GM19397 (cell line): ENCODE data around the gene SNX13.

Experiments used
- ATAC-seq: cut with Tn5 transposase; IDR thresholded peaks from one replicate; pipeline ENCODE4 v1.9.1; 2021; ENCODE audit warnings: mild to moderate bottlenecking, moderate library complexity; ENCODE audit not compliant: unreplicated experiment

Gene SNX13

GRCh38 chr7:17786314-17786852 lies 153.9 kb downstream of the SNX13 start:
- no peak for ATAC-seq

GRCh38 chr7:17782216-17782549 lies 158.1 kb downstream of the SNX13 start:
- no peak for ATAC-seq

DNA sequence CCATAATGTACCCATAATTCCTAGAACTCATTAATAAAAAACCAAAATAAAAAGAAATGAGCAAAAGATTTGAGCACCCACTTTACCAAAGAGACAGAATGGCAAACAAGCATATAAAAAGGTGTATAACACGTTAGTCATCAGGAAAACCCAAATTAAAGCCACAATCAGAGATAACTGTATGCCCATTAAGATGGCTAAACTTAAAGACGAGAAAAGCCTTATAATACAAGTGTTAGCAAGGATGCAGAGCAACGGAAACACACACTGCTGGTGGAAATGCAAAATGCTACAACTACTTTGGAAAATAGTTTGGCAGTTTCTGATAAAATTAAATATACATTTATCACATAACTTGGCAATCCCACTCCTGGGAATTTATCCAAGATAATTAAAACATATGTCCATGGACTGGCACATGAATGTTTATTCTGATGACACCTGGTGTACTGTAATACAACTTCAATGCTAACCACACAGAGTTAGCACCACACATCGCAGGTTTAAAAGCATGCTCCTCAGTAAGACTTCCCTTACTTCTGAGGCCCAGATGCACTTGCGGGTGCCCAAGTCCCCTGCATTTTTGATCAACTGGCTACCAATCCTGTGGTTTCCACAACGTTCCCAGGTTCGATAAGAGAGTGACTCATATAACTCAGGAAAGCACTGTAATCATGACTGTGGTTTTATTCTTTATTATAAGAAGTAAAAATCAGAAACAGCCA lies 158.6 kb downstream of the SNX13 start:
- no peak for ATAC-seq

GRCh38 chr7:17779381-17779780 lies 160.9 kb downstream of the SNX13 start:
- no peak for ATAC-seq

DNA sequence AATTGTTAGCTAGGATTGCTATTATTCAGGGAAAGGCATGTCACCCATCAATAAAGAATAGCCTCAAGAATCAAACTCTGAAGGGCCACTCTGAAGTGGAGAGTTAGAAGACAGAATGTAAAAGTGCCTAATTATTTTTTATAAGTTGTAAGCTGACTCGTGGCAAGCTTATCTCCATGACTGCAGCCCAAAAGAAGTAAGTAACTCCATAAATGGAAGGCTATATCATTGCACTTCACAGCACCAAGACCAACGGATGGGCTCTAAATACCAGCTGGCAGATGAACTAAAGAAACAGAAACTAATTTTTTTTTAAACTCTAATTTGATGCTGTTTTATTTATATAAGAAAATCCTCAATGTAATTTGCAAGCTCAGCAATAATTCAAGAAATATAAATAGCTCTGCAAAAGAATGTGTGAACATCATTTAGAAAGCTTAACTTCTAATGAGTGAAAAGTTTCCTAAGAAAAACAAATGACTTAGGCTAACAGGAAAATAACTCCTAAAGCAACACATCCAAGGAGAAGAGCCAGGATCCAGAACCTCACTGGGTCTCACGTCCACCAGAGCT lies 165.5 kb downstream of the SNX13 start:
- ATAC-seq, result no peak

GRCh38 chr7:17774248-17774647 lies 166.0 kb downstream of the SNX13 start:
- no peak for ATAC-seq

- ATAC-seq, result no peak
Measured at GRCh38 chr7:17773289-17773626, 167.0 kb downstream of the SNX13 start.

DNA sequence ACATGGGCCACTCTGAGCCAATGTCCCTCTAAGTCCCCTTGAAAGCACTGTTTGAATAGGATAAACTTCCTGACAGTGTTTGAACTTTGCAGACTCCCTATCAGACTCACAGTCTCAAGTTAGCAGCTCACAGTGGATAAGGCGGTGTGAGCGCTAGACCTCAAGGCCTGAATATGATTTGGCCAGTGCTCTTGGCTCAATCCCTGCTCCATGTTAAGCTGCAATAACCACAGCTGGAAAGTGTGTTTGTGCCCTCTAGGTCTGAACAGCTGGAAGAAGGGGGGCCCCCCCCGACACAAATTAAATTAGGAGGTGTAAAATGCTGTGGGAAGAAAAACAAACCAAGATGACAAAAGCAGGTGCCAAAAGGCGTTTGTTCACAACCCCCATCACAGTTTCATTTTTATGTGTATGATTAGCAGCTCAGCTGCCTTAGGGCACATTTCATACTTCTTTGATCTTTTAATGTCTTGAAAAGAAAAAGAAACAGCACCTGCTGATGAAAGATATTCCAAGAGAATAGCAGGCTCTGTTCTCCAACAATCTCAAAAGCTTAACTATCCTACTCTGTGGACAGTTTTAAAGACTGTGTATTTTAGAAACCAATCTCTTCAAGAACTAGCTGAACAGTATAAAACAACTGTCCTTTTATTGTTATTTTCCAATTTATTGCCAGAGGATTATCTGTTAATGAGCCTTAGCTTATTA lies 167.6 kb downstream of the SNX13 start:
- ATAC-seq, result no peak

GRCh38 chr7:17771901-17772408 lies 168.3 kb downstream of the SNX13 start:
- no peak for ATAC-seq

DNA sequence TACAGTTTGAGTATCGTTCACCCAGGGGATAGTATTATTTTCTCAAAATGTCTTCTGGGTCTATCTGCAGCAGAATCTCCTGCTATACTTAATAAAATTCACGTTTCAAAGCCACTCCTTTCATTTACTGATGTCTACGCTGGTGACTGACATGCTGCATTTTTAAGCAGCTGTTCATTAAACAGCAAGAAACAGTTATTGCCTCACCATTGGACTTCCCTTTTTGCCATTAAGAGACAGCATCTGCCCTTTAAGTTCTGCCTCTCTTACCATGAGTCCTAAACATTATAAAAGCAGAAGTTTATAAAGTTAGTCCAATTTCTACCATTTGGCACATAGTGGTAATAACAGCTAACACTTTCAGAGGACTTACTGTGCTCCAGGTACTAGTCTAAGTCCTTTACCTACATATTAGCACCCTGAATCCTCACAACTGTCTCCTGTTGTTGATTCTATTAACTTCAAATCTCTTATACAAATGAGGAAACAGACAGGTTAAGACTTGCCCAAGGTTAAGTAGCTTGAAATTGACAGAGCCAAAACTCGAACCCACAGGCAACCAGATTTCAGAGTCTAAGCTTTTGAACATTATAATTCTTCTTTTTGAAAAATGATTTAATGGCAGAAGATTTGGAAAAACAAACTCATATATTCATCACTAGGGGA lies 169.5 kb downstream of the SNX13 start:
- no peak for ATAC-seq

DNA sequence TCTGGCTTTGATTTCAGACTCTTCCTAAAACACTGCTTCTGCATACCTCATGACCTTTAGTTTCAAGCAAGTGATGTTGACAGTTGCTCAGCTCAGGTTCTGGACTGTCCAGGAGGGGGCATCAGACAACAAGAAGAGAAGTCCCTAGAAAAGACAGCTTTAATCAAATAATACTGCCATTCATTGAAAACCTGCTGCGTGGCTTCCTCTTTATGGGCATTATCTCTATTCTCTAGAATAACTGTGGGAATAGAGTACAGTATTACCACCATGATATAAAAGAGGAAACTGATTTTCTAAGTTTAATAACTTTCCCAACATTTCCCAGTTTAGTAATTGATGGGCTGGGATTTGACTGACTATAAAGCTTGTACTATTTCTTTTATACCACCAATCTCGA lies 170.4 kb downstream of the SNX13 start:
- peak; percentile 64 for ATAC-seq

DNA sequence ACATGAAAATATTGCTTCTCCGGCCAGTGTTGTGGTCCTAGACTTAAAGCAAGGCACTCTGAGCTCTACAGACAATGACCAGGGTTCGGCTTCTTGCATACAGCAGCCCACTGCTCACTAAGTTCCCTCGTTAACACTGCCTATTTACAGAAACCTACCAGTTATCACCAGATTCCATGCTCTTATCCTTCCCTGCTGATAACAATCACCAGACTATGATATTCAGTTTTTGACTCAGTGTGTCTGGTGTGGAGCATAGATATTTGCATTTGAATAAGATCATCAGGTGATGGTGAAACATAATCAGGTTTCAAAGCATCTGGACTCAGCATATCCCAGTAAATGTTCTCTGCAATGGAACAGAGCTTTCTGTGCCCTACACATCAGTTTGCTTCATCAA lies 182.3 kb downstream of the SNX13 start:
- no peak for ATAC-seq

- no peak for ATAC-seq
Measured at GRCh38 chr7:17746020-17746530, 194.2 kb downstream of the SNX13 start.

GRCh38 chr7:17745610-17746009 lies 194.7 kb downstream of the SNX13 start:
- no peak for ATAC-seq

- ATAC-seq, result no peak
Measured at GRCh38 chr7:17743316-17743715, 197.0 kb downstream of the SNX13 start.

- ATAC-seq, result no peak
Measured at GRCh38 chr7:17741426-17741825, 198.9 kb downstream of the SNX13 start.
